ENCODE results near the gene NOBOX. TPM values are rescaled to one million over a fixed set of nuclear protein-coding genes. Genes with fewer than 3 reads are reported as not detected.
"Not testable (repeated sequence)": the region's sequence is repeated elsewhere in the genome, so short reads cannot be mapped to it uniquely, and the experiment has no call there.

Gene NOBOX
- total RNA-seq, 1 donor from 2014 or later: not detected

DNA sequence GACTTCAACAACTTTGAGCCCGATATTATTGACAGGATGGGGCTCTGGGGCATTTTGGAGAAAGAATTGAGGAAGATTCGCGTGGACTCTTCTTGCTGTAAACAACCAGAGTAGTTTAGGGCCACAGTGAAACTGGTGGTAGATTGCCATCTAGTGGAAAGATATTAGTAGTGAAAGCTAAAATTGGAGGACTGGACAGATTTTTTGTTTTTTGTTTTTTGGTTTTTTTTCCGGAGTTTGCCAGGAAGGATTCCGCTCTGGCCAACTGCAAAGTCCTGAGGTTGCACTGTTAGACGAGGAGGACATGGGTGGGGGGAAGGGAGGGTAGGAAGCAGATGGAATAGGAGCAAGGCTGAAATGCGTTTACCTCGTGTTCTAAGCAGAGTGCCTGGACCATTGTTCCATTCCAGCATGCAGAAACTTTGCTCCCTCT is 11.7 kb downstream of the NOBOX start:
- peak; percentile 83 for DNase-seq (ENCODE audit: low spot score)

DNA sequence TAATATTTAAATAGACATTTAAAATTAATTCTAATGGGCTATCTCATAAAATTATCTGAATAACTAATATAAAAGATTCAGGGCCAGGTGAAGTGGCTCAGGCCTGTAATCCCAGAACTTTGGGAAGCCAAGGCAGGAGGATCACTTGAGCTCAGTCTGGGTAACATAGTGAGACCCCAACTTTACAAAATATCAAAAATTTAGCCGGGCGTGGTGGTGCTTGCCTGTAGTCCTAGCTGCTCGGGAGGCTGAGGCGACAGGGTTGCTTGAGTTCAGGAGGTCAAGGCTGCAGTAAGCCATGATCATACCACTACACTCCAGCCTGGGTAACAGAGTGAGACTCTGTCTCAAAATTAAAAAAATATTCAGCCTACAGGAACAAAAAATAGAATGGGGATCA is 12.5 kb downstream of the NOBOX start:
- DNase-seq (ENCODE audit: low spot score): no peak

DNA sequence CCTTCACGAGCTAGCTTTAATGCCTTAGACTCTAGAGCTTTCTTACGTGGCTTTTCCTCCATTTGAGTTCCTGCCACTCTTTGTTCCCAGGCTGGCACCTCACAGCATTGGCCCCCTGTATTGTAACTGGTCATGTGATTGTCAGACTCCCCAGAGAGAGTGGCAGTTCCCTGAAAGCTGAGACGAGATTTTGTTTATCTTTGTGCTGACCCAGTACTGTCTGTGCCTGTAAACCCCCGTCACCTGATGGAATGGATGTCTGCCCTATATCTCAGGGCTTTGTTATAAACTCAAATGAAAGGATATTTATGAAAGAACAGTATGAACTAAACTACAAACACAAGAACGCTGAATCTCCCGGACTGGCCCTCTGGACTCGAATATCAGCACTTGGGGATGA is 13.0 kb downstream of the NOBOX start:
- DNase-seq (ENCODE audit: low spot score): no peak

DNA sequence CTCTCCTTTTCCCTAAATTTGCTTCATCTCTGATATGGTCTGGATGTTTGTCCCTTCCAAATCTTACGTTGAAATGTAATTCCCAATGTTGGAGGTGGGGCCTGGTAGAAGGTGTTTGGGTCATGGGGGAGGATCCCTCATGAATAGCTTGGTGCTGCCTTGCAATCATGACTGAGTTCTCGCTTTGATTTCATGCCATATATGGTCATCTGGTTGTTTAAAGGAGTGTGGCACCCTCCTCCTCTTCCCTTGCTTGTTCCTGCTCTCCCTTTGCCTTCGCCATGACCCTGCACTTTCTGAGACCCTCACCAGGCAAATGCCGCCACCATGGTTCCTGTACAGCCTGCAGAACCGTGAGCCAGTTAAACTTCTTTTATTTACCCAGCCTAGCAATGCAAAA is 14.5 kb downstream of the NOBOX start:
- DNase-seq (ENCODE audit: low spot score): no peak

DNA sequence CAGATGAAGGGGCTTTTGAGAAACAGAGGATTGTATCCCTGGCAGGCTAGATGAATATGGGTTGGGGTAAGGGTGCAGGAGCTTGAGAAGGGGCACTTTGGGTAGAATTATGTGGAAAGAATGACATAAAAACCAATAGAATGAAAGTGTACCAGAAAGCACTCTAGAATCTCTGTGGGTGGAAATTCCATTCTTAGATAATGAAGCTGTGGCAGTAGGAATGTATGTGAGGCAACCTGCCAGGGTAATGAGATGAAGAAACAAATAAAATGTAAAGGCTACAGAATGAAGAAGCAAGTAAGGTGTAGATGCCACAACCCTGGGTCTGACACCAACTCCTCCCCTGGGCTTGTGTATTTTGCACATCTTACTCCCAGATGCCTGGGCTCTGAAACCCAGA is 16.8 kb downstream of the NOBOX start:
- no peak for DNase-seq (ENCODE audit: low spot score)

DNA sequence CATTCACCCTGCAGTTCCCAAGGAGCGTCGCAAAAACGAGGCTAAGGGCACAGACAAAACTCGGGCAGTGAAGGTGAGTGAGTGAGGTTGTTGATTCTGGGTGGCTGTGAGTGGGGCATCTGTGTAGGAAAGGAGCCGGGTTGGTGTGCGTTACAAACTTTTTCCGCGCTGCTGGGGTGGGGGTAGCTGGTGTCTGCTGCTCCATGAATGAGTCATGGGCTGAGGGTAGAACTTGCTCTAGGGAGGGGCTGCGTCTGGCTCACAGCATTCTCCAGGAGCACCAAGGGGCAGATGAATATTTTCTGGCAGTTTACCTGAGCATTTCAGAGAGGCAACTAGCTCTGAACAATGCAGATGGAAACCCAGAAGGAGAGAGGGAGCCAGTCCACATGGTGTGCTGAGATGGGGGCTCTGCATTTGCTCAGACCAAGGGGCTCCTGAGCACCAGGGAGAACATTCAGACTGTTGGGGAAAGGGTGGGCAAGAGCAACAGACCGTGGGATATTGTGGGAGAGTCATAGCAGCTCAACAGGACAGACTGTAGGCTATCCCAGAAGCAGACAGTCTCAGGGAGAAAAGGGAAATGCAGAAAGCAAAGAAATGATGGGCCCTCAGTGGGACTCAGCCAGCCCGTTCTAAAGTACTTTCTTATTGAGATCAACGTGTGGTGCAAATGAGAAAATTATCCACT is 18.8 kb downstream of the NOBOX start:
- peak; percentile 40 for DNase-seq (ENCODE audit: low spot score)

DNA sequence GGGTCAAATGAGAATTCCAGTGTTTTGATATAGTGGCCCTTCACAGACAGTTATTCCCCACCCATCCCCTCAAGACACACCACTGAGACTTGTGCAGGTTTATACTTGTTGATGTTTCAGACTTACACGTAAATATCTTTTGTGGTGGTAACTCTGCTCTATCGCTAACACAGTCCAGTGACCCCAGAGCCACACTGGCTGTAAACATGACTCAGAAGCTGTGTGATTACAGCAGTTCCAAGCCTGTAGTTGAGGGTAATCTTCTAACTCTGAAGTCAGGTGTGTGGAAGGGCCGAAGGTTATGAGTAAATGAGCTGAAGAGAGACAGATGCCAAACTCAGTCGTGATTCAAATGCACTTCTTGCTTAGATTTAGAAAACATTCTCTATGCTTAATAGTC is 19.4 kb downstream of the NOBOX start:
- DNase-seq (ENCODE audit: low spot score): no peak

DNA sequence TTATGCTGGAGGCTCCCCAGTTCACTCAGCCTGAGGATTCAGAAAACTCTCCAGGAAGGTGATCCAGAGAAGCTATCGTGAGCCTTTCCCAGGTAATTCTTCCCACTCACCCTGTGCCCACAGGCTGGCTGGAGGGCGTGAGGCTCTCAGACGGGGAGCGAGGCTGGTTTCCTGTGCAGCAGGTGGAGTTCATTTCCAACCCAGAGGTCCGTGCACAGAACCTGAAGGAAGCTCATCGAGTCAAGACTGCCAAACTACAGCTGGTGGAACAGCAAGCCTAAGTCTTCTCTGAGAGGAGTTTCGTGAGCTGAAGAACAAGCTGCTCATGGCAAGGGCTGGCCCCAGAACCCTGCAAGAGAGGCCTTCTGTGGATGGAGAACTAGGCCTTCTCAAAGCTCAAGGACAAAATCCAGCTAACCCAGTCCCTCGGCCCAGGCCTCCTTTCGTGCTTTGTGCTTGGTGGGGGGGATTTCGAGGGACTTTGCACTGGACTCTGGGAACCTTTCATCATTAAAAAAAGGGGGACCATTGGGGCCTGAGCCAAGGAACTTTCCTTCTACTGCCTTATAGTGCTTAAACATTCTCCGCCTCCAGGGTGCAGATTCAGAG is 23.6 kb downstream of the NOBOX start:
- no peak for DNase-seq (ENCODE audit: low spot score)

DNA sequence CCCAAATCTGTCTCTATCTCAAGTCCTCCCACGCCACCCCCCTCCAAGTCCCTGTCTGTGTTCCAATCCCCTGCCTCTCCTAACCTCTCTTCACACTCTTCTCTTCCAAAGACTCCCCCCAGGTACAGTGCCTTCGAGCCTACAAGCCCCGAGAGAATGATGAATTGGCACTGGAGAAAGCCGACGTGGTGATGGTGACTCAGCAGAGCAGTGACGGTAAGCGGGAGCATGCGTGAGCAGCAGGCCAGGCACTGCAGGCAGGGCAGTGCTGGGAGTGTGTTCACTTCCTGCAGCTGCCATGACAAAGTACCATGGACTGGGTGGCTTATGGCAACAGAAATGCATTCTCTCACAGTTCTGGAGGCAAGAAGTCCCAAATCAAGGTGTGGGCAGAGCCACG is 24.8 kb downstream of the NOBOX start:
- DNase-seq (ENCODE audit: low spot score): no peak

DNA sequence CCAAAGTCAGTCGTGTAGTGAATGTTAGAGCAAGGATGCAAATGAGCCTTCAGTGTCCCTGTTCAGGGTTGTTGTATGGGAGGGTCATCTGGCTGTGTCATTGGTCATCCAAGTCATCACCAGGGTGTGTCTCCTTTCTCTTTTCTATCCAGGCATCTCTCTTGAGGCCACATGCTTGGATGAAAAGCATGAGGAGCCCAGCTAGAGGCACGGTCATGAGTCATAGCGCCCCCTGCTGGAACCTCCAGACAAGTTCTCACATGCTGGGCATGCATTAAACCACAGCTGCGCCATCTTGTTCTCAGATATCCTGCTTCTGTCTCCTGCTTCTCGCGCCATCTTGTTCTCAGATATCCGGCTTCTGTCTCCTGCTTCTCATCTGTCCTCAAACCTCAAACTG is 34.3 kb downstream of the NOBOX start:
- not testable (repeated sequence) for DNase-seq (ENCODE audit: low spot score)

DNA sequence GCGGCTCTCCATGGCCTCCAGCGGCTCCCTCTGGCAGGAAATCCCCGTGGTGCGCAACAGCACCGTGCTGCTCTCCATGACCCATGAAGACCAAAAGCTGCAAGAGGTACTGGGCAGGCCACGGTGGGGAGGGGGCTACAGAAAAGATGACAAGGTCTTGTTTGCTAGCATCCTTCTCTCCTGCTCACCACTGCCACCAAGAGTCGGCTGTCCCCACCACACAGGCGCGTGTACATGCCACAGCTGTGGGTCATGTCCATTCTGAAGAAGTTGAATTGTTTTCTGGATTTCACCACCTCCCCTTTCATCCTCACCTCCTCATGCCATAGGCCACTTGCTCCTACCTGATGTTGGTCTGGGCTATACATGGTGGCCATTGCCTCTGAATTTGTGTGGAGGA is 36.2 kb downstream of the NOBOX start:
- not testable (repeated sequence) for DNase-seq (ENCODE audit: low spot score)

DNA sequence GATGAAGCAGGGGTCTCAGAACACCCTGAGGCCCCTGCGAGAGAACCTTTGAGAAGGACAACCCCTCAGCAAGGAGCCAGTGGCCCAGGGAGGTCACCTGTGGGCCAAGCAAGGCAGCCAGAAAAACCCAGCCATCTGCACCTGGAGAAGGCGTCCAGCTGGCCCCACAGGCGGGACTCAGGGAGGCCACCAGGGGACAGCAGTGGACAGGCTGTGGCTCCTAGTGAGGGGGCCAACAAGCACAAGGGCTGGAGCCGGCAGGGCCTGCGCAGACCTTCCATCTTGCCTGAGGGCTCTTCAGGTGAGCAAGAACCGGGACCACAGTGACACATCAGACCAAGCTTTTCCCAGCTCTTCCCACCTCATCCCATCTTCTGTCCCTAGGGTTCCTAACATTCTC is 38.0 kb downstream of the NOBOX start:
- not testable (repeated sequence) for DNase-seq (ENCODE audit: low spot score)

DNA sequence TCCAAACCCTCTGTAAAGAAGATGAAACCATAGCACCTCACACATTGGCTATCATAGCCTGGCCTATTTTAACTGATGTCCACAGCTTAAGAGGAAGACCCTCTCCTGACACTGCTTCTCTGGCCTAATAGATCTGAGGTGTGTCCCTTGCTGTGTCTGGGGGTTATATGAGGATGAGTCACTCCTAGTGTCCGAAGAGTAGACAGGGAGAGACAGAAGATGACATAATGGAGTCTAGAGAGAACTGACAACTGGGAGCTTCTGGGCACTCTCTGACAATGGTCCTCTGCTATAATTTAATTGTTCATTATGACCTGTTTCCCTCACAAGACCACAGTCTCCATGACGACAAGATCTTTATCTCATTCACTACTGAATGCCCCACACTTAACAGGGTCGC is 41.4 kb downstream of the NOBOX start:
- DNase-seq (ENCODE audit: low spot score): not testable (repeated sequence)

DNA sequence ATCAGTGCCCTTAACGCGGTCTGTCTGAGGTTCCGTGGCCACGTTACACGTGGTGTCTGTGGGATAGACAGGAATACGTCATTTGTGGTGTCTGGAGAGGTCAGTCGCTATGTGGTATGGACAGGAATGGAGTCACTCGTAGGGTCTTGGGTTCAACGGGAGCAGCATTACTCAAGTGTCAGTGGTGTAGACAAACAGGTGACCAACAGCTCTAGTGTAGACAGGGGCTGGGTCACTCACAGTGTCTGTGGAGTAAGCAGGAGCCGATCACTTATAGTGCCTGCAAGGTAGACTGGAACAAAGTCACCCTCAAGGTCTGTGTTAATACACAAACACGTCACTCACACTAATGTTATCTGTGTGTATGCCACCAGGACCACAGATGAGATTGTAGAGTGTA is 46.6 kb downstream of the NOBOX start:
- DNase-seq (ENCODE audit: low spot score): not testable (repeated sequence)

DNA sequence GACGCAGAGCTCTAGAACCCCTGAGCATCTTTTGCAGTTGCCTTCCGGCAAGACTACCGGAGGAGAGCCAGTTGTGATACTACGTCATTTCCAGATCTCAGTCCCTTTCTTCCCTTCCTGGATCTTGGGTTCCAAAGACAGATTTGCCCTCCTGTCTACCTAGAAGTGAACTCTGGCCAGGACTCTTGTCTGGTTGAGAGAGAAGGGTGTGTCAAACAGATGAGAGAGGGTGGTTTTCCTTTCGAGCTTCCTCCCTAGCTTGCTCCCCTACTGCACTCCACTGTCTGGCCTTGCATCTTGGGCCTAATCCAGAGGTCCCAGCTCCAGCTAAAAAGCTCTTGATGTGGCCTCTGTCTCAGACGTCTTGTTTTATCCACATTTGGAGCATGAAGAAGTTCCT is 47.3 kb downstream of the NOBOX start:
- DNase-seq (ENCODE audit: low spot score): not testable (repeated sequence)

DNA sequence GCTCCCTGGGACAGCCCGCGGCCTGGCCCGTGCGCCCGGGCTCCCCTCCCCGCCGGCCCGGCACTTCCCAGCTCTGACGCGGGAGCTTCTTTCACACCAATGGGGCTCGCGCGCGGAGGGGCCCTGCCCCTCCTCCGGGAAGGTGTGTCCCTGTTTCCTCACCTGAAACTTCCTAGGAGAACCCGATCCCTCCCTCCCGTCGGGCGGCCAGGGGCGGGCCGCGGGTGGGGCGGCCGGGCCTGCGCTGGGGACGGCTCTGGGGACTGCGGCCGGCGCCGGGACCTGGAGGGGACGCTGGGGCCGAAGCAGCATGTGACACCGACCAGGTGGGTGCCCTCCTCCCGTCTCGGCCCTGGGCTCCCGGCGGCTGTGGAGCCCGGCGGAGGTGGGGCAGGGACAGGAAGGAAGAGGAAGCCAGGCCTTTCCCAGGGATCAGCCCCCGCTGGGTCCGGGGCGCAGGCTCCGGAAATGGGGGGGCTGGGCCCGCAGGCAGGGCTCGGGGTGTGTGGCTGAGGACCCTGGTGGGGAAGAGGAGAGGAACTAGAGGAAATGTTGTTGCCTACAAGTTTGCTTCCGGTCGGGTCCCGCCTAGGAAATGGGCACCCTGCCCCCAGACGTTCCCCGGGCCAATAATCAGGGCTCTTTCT is 48.2 kb downstream of the NOBOX start, which contains the start of gene ARHGEF5:
TSS of gene ARHGEF5 (plus strand) at position 227 of the 647 bp plus-strand sequence. CDS start 7,268 bp downstream, outside the sequence.
- not testable (repeated sequence) for DNase-seq (ENCODE audit: low spot score)

DNA sequence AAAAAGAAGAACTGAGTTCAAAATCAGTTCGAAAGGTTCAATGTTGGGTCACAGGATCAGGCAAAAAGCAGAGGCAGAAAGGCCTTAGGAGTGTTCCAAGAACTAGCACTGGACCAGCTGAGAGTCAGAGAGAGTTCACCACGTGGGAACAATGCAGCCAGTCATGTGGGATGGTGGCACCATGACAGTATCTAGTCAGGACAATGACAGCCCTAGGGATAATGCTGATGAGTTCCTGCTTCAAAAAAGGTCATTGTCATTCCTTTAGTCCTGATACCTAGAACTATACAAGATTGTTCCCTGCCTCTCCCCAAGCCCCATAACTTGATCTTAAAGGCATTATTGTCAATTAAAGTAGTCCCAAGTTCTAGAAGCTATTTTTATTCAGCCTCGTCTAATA is 51.8 kb downstream of the NOBOX start:
- DNase-seq (ENCODE audit: low spot score): not testable (repeated sequence)

DNA sequence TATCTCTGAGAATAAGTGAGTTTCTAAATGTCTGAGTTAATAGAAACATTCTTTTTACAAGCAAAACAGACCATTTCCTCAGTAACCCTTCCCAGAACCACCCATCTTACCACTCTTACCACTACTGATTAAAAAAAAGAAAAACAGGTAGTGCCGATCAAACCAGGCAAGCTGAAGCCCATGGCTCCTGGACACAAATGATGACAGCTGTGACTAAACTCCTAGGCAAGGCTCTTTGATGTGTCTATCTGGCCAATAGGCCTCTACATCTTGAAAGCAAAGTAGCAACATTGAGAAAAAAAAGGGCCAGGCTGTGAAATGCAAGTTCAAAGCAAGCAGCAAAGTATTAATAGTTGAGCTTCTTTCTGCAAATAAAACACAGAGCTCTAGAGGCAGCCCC is 54.9 kb downstream of the NOBOX start:
- not testable (repeated sequence) for DNase-seq (ENCODE audit: low spot score)

Other genes with a start within 250 kb of the NOBOX start
- 17.8 TPM for gene CTAGE4, start 220.2 kb downstream of the NOBOX start, total RNA-seq (ENCODE audit: insufficient read depth, low replicate concordance)
- gene ARHGEF35, start 207.9 kb downstream of the NOBOX start, total RNA-seq (ENCODE audit: insufficient read depth, low replicate concordance): 1.9 TPM
- gene OR2A42, start 164.1 kb downstream of the NOBOX start, total RNA-seq (ENCODE audit: insufficient read depth, low replicate concordance): 0.48 TPM
- not detected for gene OR2A7, start 138.9 kb downstream of the NOBOX start, total RNA-seq (ENCODE audit: insufficient read depth, low replicate concordance)
- 17.1 TPM for gene CTAGE8, start 134.4 kb downstream of the NOBOX start, total RNA-seq (ENCODE audit: insufficient read depth, low replicate concordance)
- gene OR2A1, start 91.3 kb downstream of the NOBOX start, total RNA-seq (ENCODE audit: insufficient read depth, low replicate concordance): 6.3 TPM
- 5.3 TPM for gene ARHGEF5, start 48.3 kb downstream of the NOBOX start, total RNA-seq (ENCODE audit: insufficient read depth, low replicate concordance)